ENCODE data around the gene CACNG4. TPM values are rescaled to one million over a fixed set of nuclear protein-coding genes. Genes with fewer than 3 reads are reported as not detected.

The CACNG4 gene
- total RNA-seq, 1 experiment from 2014 or later: 40.3 TPM

GRCh38 chr17:67076290-67076689, 111.8 kb downstream of the CACNG4 start:
- POLR2A ChIA-PET: interaction anchor here (0.5 kb wide), 1 partner anchor 28 kb away, joined by 3 read pairs; no protein-coding TSS in a partner anchor
- no TSS peak for BruUV-seq (replicated peaks)
- in situ Hi-C loops (cut with HindIII; ENCODE audit: low pct_unique_long_range_greater_than_20kb, low sequenced_read_pairs): no loop called here
- Histone ChIP-seq H3K4me1 (ENCODE audit: control insufficient read depth, insufficient read depth, low read length) (no peaks in the 10 kb centered on the region), H3K27me3 (ENCODE audit: control insufficient read depth, insufficient read depth, low read length) (no peaks in the 10 kb centered on the region), H3K27ac (ENCODE audit: low read length) (no peak overlapping the region), H3K36me3 (ENCODE audit: control insufficient read depth, insufficient read depth, low read length) (0 out of 2 replicates have a peak, but pooled peaks cover 2% of the 10 kb centered on the region), H3K9me3 (ENCODE audit: control insufficient read depth, insufficient read depth, low read depth, low read length) (no peaks in the 10 kb centered on the region), H3K4me3 (ENCODE audit: low read depth in 2 of 2, low read length in 2 of 2) (no peak overlapping the region)
- intact Hi-C loops (cut with micrococcal nuclease; ENCODE audit: unreplicated experiment): no loop called here
- ATAC-seq (no peak), DNase-seq (ENCODE audit: low read depth, low spot score) (no peak)
- no peak for TF ChIP-seq CTCF (IDR thresholded peaks at IDR 0.05)
- TF ChIP-seq TCF7L2 (IDR thresholded peaks at IDR 0.05; ENCODE audit: low read depth, low read length): no peak
- TF ChIP-seq SIN3A (IDR thresholded peaks at IDR 0.05; ENCODE audit: borderline replicate concordance, insufficient read depth, low read depth, low read length): no peak
- TF ChIP-seq REST (IDR thresholded peaks at IDR 0.05; ENCODE audit: insufficient read depth in 1 of 2, low read depth in 2 of 2, low read length in 1 of 2): no peak
- no peak for TF ChIP-seq POLR2AphosphoS5 (IDR thresholded peaks at IDR 0.05; ENCODE audit: low read depth, low read length)
- CTCF ChIA-PET: no interaction called here

- H3K27ac ChIP-seq (ENCODE audit: low read length): no peak overlapping the region
- TF ChIP-seq REST (IDR thresholded peaks at IDR 0.05; ENCODE audit: insufficient read depth in 1 of 2, low read depth in 2 of 2, low read length in 1 of 2) (no peak), SIN3A (IDR thresholded peaks at IDR 0.05; ENCODE audit: borderline replicate concordance, insufficient read depth, low read depth, low read length) (no peak), TCF7L2 (IDR thresholded peaks at IDR 0.05; ENCODE audit: low read depth, low read length) (no peak), CTCF (IDR thresholded peaks at IDR 0.05) (no peak), POLR2AphosphoS5 (IDR thresholded peaks at IDR 0.05; ENCODE audit: low read depth, low read length) (no peak)
- H3K27me3 ChIP-seq (ENCODE audit: control insufficient read depth, insufficient read depth, low read length): no peaks in the 10 kb centered on the region
- H3K4me1 ChIP-seq (ENCODE audit: control insufficient read depth, insufficient read depth, low read length): no peaks in the 10 kb centered on the region
- no TSS peak for BruUV-seq (replicated peaks)
- DNase-seq (ENCODE audit: low read depth, low spot score) (no peak), ATAC-seq (no peak)
- in situ Hi-C loops (cut with HindIII; ENCODE audit: low pct_unique_long_range_greater_than_20kb, low sequenced_read_pairs) (no loop called here), intact Hi-C loops (cut with micrococcal nuclease; ENCODE audit: unreplicated experiment) (no loop called here)
- POLR2A ChIA-PET: no interaction called here
- no peaks in the 10 kb centered on the region for H3K9me3 ChIP-seq (ENCODE audit: control insufficient read depth, insufficient read depth, low read depth, low read length)
- CTCF ChIA-PET: no interaction called here
- no peak overlapping the region for H3K4me3 ChIP-seq (ENCODE audit: low read depth in 2 of 2, low read length in 2 of 2)
- H3K36me3 ChIP-seq (ENCODE audit: control insufficient read depth, insufficient read depth, low read length): 0 out of 2 replicates have a peak, but pooled peaks cover 2% of the 10 kb centered on the region
Measured at GRCh38 chr17:67078292-67078691, 113.8 kb downstream of the CACNG4 start.

All from Panc1 (cell line).